ENCODE data around the gene SYMPK. TPM values are rescaled to one million over a fixed set of nuclear protein-coding genes. Genes with fewer than 3 reads are reported as not detected.

Gene SYMPK
- total RNA-seq, 1 donor from 2014 or later = 72.1 TPM

DNA sequence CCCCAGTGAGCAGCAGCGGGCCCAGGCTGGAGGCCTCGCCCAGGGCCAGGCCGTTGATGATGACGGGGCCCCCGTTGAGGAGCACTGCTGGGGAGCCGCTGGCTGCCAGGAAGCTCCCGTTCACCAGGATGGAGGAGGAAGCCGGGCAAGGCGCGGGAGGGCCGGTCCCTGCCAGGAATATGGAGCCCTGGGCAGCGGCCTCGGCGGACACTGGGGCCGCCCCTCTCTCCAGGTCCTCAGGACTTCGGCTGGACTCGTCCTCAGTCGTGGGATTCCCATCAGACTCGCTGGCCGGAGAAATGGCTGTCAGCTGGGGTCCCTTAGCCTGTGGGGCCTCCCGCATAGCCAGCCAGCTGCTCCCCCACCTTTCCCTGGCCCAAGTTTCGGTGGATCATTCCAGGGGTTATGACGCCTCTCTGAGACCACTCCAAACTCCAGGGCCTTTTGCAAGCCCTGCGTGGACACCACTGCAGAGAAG lies 96.0 kb downstream of the SYMPK start:
- Mint-ChIP-seq H3K9me3 (ENCODE audit: unreplicated experiment) (no peaks in the 10 kb centered on the region), H3K4me1 (ENCODE audit: unreplicated experiment) (peaks cover 29% of the 10 kb centered on the region), H3K4me3 (ENCODE audit: unreplicated experiment) (peak overlapping the region; percentile 85), H3K36me3 (ENCODE audit: unreplicated experiment) (peaks cover 7% of the 10 kb centered on the region), H3K27me3 (ENCODE audit: unreplicated experiment) (no peaks in the 10 kb centered on the region), H3K27ac (ENCODE audit: unreplicated experiment) (peak overlapping the region; percentile 90)
- no peak for DNase-seq (ENCODE audit: extremely low spot score, unreplicated experiment)
- no peak for TF ChIP-seq CTCF (IDR thresholded peaks at IDR 0.05)

GRCh38 chr19:45766296-45766868 lies 96.6 kb downstream of the SYMPK start:
- peak overlapping the region; percentile 85 for H3K4me3 Mint-ChIP-seq (ENCODE audit: unreplicated experiment)
- DNase-seq (ENCODE audit: extremely low spot score, unreplicated experiment) = no peak
- H3K9me3 Mint-ChIP-seq (ENCODE audit: unreplicated experiment) = no peaks in the 10 kb centered on the region
- peaks cover 29% of the 10 kb centered on the region for H3K4me1 Mint-ChIP-seq (ENCODE audit: unreplicated experiment)
- H3K27me3 Mint-ChIP-seq (ENCODE audit: unreplicated experiment) = no peaks in the 10 kb centered on the region
- no peak for TF ChIP-seq CTCF (IDR thresholded peaks at IDR 0.05)
- H3K36me3 Mint-ChIP-seq (ENCODE audit: unreplicated experiment) = peaks cover 7% of the 10 kb centered on the region
- no peak overlapping the region for H3K27ac Mint-ChIP-seq (ENCODE audit: unreplicated experiment)

DNA sequence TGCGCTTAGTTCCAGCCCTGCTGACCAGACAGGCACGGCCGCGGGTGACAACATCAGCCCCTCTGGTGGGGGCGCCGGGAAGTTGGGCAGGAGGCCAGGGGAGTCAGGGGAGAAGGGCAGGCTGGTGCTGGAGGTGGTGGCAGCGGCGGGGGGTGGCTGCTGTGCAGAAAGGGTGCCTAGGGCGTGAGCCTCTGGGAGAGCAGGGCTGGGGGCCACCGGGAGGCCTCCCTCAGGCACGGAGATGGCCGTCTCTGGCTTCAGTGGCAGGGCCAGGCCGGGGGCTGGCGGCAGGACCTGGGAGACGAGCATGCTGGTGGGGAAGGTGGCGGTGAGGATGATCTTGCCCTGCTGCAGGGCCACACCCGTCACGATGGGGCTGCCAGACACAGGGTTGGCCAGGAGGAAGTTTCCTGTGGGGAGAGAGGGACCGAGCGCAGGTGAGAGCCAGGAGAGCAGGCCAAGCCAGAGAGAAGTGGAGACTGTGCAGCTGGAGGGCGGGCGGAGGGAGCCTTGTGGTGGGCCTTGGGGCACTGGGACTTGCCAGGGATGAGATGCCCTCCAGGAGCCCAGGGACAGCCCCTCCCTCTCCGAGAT lies 97.1 kb downstream of the SYMPK start:
- DNase-seq (ENCODE audit: extremely low spot score, unreplicated experiment) = no peak
- Mint-ChIP-seq H3K27ac (ENCODE audit: unreplicated experiment) (peak overlapping the region; percentile 34), H3K9me3 (ENCODE audit: unreplicated experiment) (no peaks in the 10 kb centered on the region), H3K4me1 (ENCODE audit: unreplicated experiment) (peaks cover 25% of the 10 kb centered on the region), H3K27me3 (ENCODE audit: unreplicated experiment) (no peaks in the 10 kb centered on the region), H3K4me3 (ENCODE audit: unreplicated experiment) (peak overlapping the region; percentile 38), H3K36me3 (ENCODE audit: unreplicated experiment) (peaks cover 3% of the 10 kb centered on the region)
- no peak for TF ChIP-seq CTCF (IDR thresholded peaks at IDR 0.05)

Other genes with a start within 250 kb of the SYMPK start
- 27.1 and 28.6 TPM in 2 replicates for gene EML2, start 223.8 kb downstream of the SYMPK start, total RNA-seq
- 0.81 and 1.3 TPM in 2 replicates for gene GIPR, start 194.9 kb downstream of the SYMPK start, total RNA-seq
- gene SNRPD2, start 171.2 kb downstream of the SYMPK start, total RNA-seq = 366 and 397 TPM in 2 replicates
- gene QPCTL, start 170.5 kb downstream of the SYMPK start, total RNA-seq = 14.0 TPM in 2 replicates
- 16.0 and 18.3 TPM in 2 replicates for gene FBXO46, start 132.3 kb downstream of the SYMPK start, total RNA-seq
- gene MEIOSIN, start 129.7 kb downstream of the SYMPK start, total RNA-seq = not detected in 2 replicates
- 34.2 and 35.4 TPM in 2 replicates for gene SIX5, start 93.9 kb downstream of the SYMPK start, total RNA-seq
- gene DMPK, start 80.7 kb downstream of the SYMPK start, total RNA-seq = 76.6 and 86.9 TPM in 2 replicates
- 79.2 and 91.0 TPM in 2 replicates for gene DMWD, start 70.3 kb downstream of the SYMPK start, total RNA-seq
- 0.30 and 0.42 TPM in 2 replicates for gene RSPH6A, start 47.8 kb downstream of the SYMPK start, total RNA-seq
- gene FOXA3, start 1.2 kb upstream of the SYMPK start, total RNA-seq = not detected in 2 replicates
- gene IRF2BP1, start 23.0 kb upstream of the SYMPK start, total RNA-seq = 29.4 and 30.9 TPM in 2 replicates
- 9.9 and 10.4 TPM in 2 replicates for gene MYPOP, start 39.5 kb upstream of the SYMPK start, total RNA-seq
- not detected in 2 replicates for gene NANOS2, start 51.6 kb upstream of the SYMPK start, total RNA-seq
- gene NOVA2, start 110.7 kb upstream of the SYMPK start, total RNA-seq = not detected in 2 replicates
- gene CCDC61, start 132.3 kb upstream of the SYMPK start, total RNA-seq = 12.4 and 13.8 TPM in 2 replicates
- not detected in 2 replicates for gene PGLYRP1, start 159.9 kb upstream of the SYMPK start, total RNA-seq
- gene IGFL4, start 177.9 kb upstream of the SYMPK start, total RNA-seq = not detected in 2 replicates